Fibroblast of mammary gland (primary cell): ENCODE measurements around the gene PTPRN2.
"Not testable (repeated sequence)": the region's sequence is repeated elsewhere in the genome, so short reads cannot be mapped to it uniquely, and the experiment has no call there.

Source experiments
- DNase-seq: peaks from one replicate; pipeline ENCODE4 v3.0.0-alpha.2; 2010; ENCODE audit warnings: low read depth
- H3K4me3 ChIP-seq: 2 replicates; pipeline ENCODE4 v1.5.1; 2011; ENCODE audit warnings: low read depth, mild to moderate bottlenecking, low read length, moderate library complexity; ENCODE audit not compliant: control insufficient read depth
- TF ChIP-seq, protein P1 (sequence below): conservative IDR thresholded peaks from 2 replicates; pipeline ENCODE4 v1.5.1; 2011; ENCODE audit warnings: low read depth, low read length, inconsistent platforms; ENCODE audit not compliant: control insufficient read depth, insufficient read depth

The PTPRN2 gene

DNA sequence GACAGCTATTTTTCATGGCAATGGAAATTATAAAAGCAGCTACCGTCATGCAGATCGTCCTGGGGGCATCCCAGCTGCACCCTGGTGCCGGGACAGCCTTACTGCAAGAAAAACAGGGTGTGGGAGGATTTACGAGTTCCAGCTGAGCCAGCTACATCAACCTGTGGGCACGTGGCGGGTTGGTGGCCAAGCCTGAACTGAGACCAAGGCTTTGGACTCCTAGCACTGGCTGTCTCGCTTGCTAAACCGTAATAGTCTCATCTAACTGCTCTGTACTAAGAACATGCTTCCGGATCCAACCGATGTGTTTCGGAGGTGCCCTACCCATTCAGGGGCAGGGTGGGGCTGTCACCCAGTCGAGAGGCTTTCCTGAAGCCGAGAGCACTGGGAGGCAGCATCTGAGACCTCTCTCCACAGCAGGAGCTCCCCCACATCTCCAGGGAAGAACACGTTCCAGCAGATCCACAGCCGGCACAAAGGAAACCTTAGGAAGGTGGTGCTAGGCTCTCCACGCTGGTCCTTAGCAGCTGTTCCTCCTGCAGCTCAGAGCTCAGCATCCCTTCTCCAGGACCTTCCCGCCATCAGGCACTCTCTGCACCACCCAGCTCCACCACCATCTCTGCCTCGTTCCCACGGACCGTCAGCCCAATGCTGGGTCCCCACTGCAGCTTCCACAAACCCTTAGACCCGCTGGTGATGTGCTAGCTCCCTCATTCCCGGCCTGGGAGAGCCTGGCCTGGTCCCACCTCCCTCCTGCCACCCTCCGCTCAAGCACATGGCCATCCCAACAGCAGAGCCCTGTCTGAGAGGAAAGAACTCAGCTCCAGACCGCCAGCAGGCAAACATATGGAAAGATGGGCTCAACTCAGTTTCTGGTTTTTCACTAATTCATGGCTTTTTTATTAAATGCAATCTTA, 158.5 kb downstream of the PTPRN2 start:
- TF ChIP-seq, protein P1, sequence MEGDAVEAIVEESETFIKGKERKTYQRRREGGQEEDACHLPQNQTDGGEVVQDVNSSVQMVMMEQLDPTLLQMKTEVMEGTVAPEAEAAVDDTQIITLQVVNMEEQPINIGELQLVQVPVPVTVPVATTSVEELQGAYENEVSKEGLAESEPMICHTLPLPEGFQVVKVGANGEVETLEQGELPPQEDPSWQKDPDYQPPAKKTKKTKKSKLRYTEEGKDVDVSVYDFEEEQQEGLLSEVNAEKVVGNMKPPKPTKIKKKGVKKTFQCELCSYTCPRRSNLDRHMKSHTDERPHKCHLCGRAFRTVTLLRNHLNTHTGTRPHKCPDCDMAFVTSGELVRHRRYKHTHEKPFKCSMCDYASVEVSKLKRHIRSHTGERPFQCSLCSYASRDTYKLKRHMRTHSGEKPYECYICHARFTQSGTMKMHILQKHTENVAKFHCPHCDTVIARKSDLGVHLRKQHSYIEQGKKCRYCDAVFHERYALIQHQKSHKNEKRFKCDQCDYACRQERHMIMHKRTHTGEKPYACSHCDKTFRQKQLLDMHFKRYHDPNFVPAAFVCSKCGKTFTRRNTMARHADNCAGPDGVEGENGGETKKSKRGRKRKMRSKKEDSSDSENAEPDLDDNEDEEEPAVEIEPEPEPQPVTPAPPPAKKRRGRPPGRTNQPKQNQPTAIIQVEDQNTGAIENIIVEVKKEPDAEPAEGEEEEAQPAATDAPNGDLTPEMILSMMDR, result no peak
- no peak for DNase-seq
- H3K4me3 ChIP-seq, result no peak overlapping the region

DNA sequence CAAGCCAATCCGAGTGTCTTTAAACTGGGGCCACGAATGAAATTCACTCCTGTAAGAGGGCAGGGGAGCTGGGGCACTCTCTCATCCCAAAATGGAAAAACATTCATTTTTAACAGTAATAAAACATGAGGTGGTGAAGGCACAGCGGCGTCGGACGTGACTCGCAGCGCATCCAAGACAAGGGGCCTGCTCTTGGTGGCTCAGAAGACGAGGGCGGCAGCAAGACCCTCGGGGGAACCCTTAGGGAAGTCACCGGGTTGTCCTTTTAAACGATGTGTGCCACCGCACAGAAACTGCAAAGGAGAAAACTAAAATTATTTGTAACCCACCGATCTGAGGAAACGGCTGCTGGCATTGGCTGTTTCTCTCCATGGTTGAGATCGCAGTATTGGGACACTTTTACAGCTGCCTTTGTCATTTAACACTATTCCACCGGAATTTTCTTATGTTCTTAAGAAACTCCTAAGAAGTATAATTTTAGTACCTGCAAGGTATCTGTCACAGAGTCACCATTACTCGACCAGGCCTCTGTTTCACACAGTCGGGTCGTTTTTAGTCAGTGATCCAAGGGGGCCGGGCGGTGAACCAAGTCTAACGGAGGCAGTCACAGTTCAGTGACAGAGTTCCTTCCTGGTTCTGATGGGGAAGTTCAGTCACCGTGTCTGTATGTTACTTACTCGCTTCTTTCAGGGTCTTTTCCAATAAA, 159.3 kb downstream of the PTPRN2 start:
- TF ChIP-seq, protein P1, result no peak
- no peak for DNase-seq

DNA sequence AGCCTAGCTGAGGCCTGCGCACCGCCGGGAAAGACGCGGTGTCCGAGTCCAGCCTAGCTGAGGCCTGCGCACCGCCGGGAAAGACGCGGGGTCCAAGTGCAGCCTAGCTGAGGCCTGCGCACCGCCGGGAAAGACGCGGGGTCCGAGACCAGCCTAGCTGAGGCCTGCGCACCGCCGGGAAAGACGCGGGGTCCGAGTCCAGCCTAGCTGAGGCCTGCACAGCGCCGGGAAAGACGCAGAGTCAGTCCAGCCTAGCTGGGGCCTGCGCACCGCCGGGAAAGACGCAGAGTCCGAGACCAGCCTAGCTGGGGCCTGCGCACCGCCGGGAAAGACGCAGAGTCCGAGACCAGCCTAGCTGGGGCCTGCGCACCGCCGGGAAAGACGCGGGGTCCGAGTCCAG, 161.9 kb downstream of the PTPRN2 start:
- not testable (repeated sequence) for DNase-seq, H3K4me3 ChIP-seq

More for the DNA sequence above, 159.3 kb downstream of the PTPRN2 start:
- H3K4me3 ChIP-seq, result no peak overlapping the region

DNA sequence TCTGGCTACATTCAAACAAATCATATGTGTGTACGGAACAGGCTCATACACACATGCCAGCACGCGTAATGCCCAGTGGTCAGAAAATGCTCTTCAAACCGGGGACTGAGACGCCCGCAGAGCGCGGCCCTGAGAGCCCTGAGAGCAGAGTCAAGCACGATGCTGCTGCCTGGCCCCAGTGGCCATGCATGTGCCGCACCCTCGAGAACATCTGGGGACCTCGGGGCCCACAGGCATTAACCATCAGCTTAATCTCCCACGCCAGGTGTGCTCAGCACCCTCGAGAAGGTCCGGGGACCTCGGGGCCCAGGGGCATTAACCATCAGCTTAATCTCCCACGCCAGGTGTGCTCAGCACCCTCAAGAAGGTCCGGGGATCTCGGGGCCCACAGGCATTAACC, 163.1 kb downstream of the PTPRN2 start:
- TF ChIP-seq, protein P1, result no peak
- DNase-seq, result no peak
- H3K4me3 ChIP-seq, result no peak overlapping the region

DNA sequence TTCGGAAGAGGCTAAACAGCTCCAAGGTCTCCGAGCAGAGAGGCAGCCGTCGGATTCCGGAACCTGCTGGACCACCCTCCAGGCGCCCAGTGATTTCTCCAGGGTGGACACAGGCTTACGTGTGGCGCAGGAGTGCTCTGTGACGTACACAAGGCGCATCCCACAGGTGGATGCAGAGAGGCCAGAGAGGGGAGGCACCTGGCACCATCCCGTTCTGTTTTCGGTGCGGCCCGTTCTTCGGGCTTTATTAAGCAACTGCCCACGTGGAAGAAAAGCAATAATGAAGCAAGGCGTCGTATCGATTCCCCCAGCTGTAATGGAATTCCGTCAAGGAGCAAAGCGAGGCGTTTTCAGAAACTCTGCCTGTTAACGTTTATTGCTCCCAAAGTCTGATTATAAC, 163.6 kb downstream of the PTPRN2 start:
- no peak overlapping the region for H3K4me3 ChIP-seq
- TF ChIP-seq, protein P1, result no peak
- DNase-seq, result no peak

DNA sequence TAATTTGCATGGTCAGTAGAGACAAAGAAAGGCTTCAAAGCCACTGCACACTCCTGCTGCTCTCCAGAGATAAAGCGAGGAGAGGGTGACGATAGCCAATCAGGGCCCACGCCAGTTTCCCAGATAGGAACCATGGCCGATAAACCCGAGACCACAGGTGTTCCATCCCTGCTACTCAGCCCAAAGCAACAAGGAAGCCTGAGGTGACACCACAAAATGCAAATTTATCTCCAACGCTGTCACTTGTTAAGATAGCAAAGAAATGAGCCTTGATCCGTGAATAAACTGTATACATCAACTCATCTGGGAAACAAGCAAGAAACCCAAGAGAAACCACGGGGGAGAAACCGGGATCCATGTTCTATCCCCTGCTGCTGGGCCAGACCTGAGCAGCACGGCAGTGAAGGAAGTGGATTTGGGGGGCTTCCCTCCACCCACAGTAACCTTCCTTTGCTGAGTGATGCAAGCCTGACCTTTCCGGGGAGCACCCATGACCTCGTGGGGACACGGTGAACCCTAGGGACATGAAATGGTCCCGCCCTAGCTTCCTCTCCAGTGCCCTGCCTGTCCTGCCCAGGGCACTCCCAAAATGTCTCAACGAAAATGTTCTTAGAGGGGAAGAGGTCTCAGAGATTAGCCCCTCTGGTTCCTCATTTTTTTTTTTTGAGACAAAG, 164.6 kb downstream of the PTPRN2 start:
- TF ChIP-seq, protein P1, result no peak
- no peak for DNase-seq

More for the DNA sequence above, 164.6 kb downstream of the PTPRN2 start:
- H3K4me3 ChIP-seq, result no peak overlapping the region
